Kidney (tissue), 14 donors: Measurements from ENCODE around the gene NAA40. TPM values are rescaled to one million over a fixed set of nuclear protein-coding genes. Genes with fewer than 3 reads are reported as not detected.
A peak's percentile ranks its signal among the peaks of the same experiment; 100 is the strongest.

ENCODE experiments used
- DNase-seq, 5 donors: peaks; one replicate each; pipeline ENCODE4 v3.0.0-alpha.2; 2013 to 2020
- FAIRE-seq: peaks from 2 replicates; lab custom pipeline; 2012; peaks lifted over from hg19 to GRCh38; lab: Jason Lieb, UNC
- H3K27ac ChIP-seq, 2 donors: one replicate each; pipeline ENCODE4 v1.7.0; 2013; ENCODE audit warnings: low read depth in 2 of 2, low read length in 2 of 2, inconsistent platforms in 1 of 2
- H3K27me3 ChIP-seq: one replicate; pipeline ENCODE4 v1.7.1; 2013; ENCODE audit warnings: low read length, inconsistent platforms; ENCODE audit not compliant: control insufficient read depth, insufficient read depth
- H3K36me3 ChIP-seq, 3 donors: one replicate each; pipeline versions ENCODE4 v1.7.0 to v1.7.1; 2013; ENCODE audit warnings: low read length in 3 of 3, control low read depth in 1 of 3, inconsistent platforms in 1 of 3; ENCODE audit not compliant: insufficient read depth in 3 of 3, control insufficient read depth in 2 of 3
- H3K4me1 ChIP-seq, 3 donors: one replicate each; pipeline versions ENCODE4 v1.7.0 to v1.7.1; 2013; ENCODE audit warnings: low read length in 3 of 3, inconsistent platforms in 1 of 3, low read depth in 1 of 3; ENCODE audit not compliant: control insufficient read depth in 2 of 3, insufficient read depth in 2 of 3
- H3K4me3 ChIP-seq, 3 donors: one replicate each; pipeline versions ENCODE4 v1.7.0 to v1.8.1; 2013; ENCODE audit warnings: low read length in 3 of 3, control low read depth in 1 of 3, inconsistent platforms in 1 of 3
- H3K9ac ChIP-seq, 3 donors: one replicate each; pipeline versions ENCODE4 v1.7.0 to v1.7.1; 2013; ENCODE audit warnings: low read length in 3 of 3, control low read depth in 1 of 3, inconsistent platforms in 1 of 3
- H3K9me3 ChIP-seq, 3 donors: one replicate each; pipeline versions ENCODE4 v1.7.0 to v1.7.1; 2013; ENCODE audit warnings: low read length in 3 of 3, control low read depth in 1 of 3, inconsistent platforms in 1 of 3; ENCODE audit not compliant: control insufficient read depth in 2 of 3, insufficient read depth in 1 of 3
- CTCF ChIP-seq: IDR thresholded peaks from 3 replicates; pipeline ENCODE4 v1.5.1; 2012; ENCODE audit warnings: mild to moderate bottlenecking, moderate library complexity, borderline replicate concordance; ENCODE audit not compliant: insufficient read depth; ENCODE audit errors: extremely low read depth
- intact Hi-C: fragments of 100-400 bp; cut with DNase I; formaldehyde crosslinking; loops from one replicate; pipeline ENCODE4 v1.11.1; 2022
- polyA plus RNA-seq: library from polyadenylated mRNA; stranded (reverse); fragments of 350-450 nt; fragmentation: Illumina TruSeq; extraction: RNeasy Lipid Tissue Mini Kit (QIAGEN cat#74804); gene quantifications from one replicate; pipeline ENCODE4 v1.2.3, GENCODE V29; 2014; ENCODE audit warnings: low read depth, low replicate concordance; ENCODE audit not compliant: insufficient read depth
- total RNA-seq: library from RNA; stranded (reverse); fragmentation: NEBNext Ultra II Directional; extraction: Animal tissue kit (Norgen Biotek cat#: 25700); gene quantifications from one replicate; pipeline ENCODE4 v1.2.1, GENCODE V29; 2021
- donor health status: control.
- donor health status: control.
- donor health status: control.
- donor health status: control.
- donor health status: control.
- donor health status: DM: yes; HTN: yes; CAD: no.
- donor health status: Normal renal cell carcinoma (clear cell type).

The NAA40 gene
- total and polyA plus RNA-seq, 2 donors from 2014 or later = 11.8 to 27.2 TPM

GRCh38 chr11:63922673-63923192, 16.1 kb upstream of the NAA40 start:
- DNase-seq (no peak), FAIRE-seq (no peak)
- H3K4me3 ChIP-seq = no peak overlapping the region
- no peaks in the 10 kb centered on the region for H3K36me3 ChIP-seq
- no peak for TF ChIP-seq CTCF
- peaks cover 0 to 3% (median 0%) of the 10 kb centered on the region in 3 donors for H3K9me3 ChIP-seq
- no peaks in the 10 kb centered on the region for H3K27me3 ChIP-seq
- H3K4me1 ChIP-seq = peaks cover 0 to 19% (median 9%) of the 10 kb centered on the region in 3 donors
- intact Hi-C loops = no loop called here
- no peak overlapping the region for H3K27ac ChIP-seq
- H3K9ac ChIP-seq = no peak overlapping the region

GRCh38 chr11:63923319-63923718, 15.5 kb upstream of the NAA40 start:
- Histone ChIP-seq H3K9ac (no peak overlapping the region), H3K4me3 (no peak overlapping the region), H3K27ac (no peak overlapping the region), H3K9me3 (peaks cover 0 to 3% (median 0%) of the 10 kb centered on the region in 3 donors), H3K4me1 (peaks cover 0 to 16% (median 7%) of the 10 kb centered on the region in 3 donors), H3K36me3 (no peaks in the 10 kb centered on the region), H3K27me3 (no peaks in the 10 kb centered on the region)
- DNase-seq (peak in 1 of 5 donors; percentile 30), FAIRE-seq (no peak)
- no peak for TF ChIP-seq CTCF
- intact Hi-C loops = no loop called here

- Histone ChIP-seq H3K27ac (no peak overlapping the region), H3K9me3 (no peaks in the 10 kb centered on the region), H3K4me1 (no peaks in the 10 kb centered on the region), H3K9ac (no peak overlapping the region), H3K36me3 (no peaks in the 10 kb centered on the region), H3K4me3 (no peak overlapping the region), H3K27me3 (no peaks in the 10 kb centered on the region)
- intact Hi-C loops = no loop called here
- FAIRE-seq (no peak), DNase-seq (no peak)
- no peak for TF ChIP-seq CTCF
Measured at GRCh38 chr11:63929616-63930015, 9.2 kb upstream of the NAA40 start.

DNA sequence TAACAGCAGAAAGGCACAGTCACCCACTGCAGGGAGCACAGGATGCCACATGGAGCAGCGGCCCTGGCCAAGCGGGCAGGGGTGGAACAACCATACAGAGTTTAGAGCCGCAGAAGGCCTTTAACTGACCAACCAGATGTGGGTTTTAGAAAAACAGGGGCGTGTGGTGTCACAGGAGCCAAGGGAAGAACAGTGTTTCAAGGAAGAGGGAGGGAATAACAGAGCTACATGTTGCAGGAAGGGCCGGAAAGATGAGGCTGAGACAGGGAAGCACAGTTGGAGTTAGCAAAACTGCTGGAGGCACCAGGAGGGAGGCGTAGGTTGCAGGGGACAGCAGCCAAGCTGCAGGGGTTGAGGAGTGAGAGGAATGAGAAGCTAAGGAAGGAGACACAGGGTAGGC, 7.8 kb upstream of the NAA40 start:
- H3K9ac ChIP-seq = no peak overlapping the region
- no peak for DNase-seq
- H3K27ac ChIP-seq = no peak overlapping the region
- no peak for FAIRE-seq
- TF ChIP-seq CTCF = no peak
- no peak overlapping the region for H3K4me3 ChIP-seq
- no peaks in the 10 kb centered on the region for H3K4me1 ChIP-seq
- no peaks in the 10 kb centered on the region for H3K9me3 ChIP-seq
- intact Hi-C loops = no loop called here
- no peaks in the 10 kb centered on the region for H3K36me3 ChIP-seq
- no peaks in the 10 kb centered on the region for H3K27me3 ChIP-seq
